NCI-H2029 treated with DMSO at 0.1 percent for 48 hours (cell line): ENCODE results near the gene UCP1.

Source experiments
- DNase-seq: peaks from one replicate; lab custom pipeline; 2025; lab: John Stamatoyannopoulos, UW

The UCP1 gene, protein sequence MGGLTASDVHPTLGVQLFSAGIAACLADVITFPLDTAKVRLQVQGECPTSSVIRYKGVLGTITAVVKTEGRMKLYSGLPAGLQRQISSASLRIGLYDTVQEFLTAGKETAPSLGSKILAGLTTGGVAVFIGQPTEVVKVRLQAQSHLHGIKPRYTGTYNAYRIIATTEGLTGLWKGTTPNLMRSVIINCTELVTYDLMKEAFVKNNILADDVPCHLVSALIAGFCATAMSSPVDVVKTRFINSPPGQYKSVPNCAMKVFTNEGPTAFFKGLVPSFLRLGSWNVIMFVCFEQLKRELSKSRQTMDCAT

DNA sequence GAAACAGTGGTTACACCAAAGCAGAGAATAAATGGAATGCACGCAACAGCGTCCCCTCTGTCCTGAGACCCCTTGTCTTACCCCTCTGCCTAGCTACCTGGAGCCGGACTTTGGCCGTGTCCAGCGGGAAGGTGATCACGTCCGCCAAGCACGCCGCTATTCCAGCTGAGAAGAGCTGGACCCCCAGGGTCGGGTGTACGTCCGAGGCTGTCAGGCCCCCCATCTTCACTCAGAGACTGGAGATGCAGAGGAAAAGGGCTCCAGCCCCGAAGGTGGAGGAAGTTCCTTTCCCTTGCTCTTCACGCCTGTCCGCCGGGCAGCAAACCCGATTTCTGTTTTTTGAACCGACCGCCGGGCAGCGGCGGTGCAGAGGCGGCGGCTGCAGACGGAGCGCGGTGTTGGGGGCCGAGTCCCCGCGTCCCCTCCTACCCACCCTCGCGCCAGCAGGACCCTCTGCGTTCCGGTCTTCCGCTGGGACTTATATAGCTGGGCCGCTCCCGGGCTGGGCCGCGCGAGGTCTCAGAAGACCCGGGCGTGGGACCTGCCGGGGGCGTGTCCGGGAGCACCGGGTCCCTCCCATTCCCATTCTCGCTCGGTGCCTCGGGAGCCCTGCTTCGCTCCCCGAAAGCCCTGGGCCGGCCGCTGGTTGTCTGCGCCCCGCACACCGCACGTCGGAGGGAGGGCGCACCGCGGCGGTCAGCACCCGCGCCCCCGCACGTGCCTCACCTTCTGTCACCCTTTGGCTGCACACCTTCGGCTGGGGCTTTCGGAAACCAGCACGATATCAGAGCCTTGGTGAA is at the start of gene UCP1:
Gene UCP1, minus strand, starts transcription at position 455 of the 800 bp plus-strand sequence. Its CDS starts 232 bp downstream, at position 223.
- DNase-seq: no peak

DNA sequence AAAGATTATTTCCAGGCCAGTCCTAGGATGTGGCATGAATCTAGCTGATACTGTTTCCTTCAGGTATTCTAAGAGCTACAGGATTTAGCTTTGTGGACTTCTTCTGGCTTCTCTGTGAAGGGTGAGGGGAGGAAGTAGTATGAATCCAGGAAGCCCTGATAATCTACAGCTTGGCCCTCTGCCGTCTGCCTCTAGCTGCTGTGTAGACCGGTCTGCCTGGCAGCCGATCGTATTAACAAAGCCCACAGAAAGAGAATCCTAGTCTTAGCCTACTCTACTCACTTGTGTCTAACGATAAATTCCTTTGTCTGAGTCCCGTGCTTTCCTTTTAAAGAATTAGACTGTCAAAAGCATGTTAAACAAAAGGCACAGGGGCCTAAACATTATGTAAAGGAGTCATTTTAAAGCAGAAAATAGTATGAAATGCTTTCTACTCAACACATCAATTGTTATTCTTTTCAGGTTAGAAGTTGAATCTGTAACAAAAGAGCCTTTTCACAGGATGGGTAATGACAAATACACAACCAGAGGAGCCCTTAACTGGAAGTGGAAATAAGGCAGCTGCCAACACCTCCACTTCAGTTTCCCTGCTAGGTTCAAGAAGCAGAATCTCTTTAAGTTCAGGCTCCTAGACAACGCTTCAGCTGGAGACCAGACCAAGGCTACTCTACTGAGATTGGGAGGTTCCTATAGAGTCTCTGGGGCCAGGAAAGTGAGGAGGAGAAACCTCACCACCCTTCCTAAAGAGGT is 48.9 kb upstream of the UCP1 start:
- no peak for DNase-seq

DNA sequence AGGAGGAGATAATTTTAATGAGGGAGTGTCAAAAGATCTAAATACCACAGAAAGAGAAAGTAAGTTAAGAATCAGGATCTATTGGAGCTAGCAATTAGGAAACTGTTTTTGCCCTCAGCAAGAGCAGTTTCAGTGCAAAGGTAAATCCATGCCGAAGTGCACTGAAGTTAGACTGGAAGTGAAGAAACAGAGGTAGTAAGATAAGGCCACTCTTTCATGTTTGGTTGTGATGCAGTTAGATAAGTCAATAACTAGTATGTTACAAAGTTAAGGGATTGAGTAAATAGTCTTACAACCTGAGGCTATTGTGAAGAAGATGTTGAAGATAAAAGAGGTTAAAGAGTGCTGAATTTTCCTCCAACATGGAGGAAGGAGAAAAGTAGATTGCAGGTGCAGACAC is 46.7 kb upstream of the UCP1 start:
- DNase-seq: no peak

DNA sequence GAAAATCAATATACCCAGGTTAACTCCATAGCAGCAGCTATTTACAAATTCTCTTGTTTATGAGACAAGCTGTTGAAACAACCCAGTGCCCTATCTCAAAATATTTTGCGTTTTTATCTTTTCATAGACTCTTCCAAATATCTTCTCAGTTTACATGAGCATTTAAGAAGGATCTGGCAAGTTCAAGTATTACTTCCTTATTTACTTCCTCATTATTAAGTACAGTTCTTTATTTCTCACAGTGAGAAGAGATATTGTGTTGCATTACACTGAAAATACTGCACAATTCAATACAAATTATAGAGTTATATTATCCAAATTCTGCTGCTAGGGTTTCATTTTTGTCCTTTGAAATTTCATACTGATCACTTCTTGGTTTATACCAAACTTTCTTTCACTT is 43.6 kb upstream of the UCP1 start:
- no peak for DNase-seq

DNA sequence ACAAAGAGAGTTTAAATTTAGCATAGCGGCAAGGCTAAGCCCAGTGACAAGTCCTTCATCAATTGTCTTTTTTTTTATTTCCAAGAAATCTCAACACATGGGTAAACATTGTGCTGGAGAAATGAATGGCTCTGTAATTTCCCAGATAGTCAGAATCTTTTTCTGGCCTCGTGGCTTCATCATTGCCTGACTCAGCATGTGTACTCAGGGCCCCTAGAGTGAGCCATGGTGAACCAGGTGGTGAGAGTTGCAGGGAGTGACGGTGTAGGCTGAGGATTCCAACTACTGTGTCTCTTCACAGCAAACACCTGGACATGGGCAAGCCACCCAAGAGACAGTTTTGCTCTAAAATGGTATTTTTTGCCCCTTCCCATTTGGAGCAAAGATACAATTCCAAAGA is 43.1 kb upstream of the UCP1 start:
- no peak for DNase-seq

DNA sequence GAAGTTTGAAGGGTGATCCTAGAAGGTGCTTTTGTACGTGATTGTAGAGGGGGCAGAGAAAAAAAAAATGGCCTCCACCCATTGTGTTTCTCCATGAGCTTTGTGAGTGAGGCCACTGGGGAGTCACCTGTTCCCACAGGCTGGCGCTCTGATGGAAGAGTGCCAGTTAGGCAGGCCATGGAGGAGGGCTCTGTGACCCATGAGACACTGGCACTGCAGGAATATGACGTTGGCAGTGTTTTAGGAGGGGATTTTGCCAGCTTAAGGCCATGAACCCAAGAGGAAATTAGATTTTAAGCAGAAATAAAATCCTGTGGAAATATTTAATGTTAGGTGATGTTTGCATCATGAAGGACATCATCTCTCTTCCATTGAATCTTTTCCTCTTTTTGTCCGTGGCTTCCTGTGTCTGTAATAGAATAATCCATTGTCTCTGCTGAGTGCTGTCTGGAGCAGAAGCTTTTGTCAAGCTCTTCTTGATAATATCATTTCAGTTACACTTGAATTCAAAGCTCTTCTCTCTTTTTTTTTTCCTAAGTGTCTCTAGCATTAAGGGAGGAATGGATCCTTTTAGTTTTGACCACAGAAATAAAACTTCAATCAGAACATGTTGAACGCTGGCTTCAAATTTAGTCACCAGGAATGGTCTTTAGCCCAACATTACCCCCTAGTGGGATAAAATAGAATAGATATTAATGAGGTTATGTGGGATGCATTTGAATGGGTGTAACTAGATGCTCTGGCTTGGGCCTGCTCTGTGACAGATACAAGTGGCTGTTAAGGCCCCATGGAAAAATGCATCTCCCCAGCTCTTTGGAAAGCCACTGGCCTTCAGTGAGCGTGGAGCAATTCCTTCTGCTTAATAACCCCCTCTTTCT is 41.0 kb upstream of the UCP1 start:
- peak; percentile 66 for DNase-seq

DNA sequence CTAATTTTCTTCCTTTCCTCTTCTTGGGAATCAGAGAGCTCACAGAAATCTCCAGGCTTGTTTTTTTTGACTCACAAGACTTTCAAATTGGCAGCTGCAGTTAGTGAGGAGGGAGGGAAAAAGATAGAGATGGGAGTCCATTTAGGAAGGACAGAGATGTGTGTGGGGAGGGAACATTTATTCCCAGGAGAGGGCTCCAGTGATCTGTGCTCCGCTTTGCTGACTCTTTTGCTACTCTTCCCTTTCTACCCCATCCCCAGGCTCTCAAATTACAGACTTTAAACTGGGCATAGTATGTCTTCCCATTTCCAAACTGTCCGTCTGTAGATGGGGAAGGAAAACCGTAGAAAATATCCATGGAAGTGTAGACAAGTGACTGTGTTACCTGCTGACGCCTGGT is 39.1 kb upstream of the UCP1 start:
- DNase-seq: no peak

DNA sequence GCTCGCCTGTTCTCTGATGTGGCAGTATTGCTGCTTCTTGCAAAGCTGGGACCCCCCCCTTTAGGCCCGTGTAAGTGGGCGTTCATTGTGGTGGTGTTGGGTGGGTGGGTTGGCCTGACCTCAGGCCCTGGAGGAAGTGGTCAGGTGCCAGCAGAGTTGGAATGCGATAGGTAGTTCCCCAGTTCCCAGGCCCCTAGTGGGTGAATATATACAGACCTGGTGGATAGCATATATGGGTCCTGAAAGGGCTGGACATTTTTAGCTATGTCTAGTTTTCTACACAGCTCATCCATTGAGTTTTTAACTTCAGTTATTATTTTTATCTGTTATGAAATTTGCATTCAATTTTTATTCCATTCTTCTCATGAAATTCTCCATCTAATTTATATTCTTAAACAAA is 35.8 kb upstream of the UCP1 start:
- no peak for DNase-seq

DNA sequence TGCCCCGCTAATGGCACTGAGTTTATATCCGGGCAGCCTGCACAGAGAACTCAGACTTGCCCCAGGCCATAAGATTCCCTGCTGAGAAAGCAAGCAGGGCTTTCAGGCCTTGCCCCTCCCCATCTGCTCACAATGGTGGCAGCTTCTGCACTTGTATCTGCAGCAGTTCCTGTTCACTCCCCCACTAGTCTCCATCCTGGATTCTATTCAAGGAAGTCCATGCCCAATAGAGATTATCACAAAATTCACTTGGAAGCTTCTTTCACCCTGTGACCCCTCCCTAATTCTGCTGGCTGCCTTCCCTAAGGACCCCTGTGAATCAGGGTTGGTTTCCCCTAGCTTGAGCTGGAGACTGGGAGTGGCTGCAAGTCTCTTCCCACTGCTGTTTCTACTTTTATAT is 34.5 kb upstream of the UCP1 start:
- no peak for DNase-seq

DNA sequence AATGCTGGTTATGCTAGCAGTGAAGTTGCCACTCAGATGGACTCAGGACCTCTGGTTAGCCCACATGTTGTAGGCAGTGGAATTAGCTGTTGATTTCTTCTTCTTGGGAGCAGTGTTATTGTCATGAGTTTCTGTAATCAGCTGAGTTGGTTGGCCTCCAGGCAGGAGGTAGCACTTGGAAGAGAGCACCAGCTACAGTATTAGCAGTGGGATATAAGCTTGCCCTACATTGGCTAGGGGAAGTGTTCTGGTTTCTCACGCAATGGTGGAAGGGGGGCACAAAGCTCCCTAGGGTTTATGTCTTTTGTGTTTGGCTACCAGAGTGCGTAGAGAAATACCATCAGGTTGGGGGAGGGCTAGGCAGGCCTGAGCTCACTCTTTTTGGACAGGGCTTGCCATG is 34.0 kb upstream of the UCP1 start:
- no peak for DNase-seq

DNA sequence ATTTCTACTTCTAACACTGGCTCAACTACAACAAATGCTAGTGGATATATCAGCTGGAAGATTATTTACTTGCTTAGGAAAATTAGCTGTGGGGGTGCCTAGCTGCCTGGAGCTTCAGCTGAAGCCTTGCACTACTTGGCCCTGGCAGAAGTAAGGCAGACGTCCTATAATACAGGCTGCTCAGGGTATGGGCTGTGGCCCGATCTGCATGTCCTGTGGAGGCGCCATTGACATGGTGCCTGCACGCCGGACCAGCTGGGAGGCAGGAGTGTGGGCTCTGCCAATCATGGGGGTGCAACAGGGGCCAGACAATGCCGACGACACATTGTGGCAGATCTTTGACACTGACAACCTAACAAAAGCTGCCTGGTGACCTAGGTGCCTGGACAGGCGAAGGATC is 31.6 kb upstream of the UCP1 start:
- DNase-seq: no peak

DNA sequence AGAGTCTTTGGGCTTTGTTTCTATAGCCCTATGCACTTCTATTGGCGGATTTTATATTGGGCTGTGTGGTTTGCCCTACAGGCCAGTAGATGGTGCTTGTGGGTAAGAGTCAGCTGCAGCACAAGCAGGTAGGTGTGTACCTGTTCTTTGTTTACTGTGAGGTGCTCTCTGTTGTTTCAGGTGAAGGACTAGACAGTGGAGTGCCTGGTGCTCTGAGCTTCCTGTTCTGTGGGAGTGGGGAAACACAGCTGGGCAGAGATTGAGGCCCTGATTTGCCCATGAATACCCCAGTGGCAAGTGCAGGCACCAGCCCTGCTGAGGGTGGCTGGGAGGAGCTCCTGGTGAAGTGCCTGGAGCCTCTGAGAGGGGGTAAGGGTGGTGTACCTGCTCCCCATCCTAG is 26.3 kb upstream of the UCP1 start:
- peak; percentile 90 for DNase-seq

DNA sequence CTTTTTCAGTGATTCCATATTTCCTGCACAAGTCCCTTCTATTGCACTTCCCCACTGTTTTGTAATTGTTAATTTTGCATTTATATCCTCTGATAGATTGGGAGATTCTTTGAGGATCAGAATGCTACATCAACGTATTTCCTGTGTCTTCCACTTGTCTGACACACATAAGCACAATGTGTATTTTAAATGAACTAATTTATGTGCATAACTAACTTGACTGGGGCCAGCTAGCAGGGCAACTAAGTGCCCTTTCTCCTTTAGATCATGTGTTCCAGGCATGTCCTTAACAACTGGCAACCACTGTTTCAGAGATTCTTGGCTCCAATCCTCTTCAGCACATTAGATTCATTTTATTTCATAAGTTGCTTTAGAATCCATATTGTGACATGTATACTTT is 15.7 kb upstream of the UCP1 start:
- DNase-seq: no peak

DNA sequence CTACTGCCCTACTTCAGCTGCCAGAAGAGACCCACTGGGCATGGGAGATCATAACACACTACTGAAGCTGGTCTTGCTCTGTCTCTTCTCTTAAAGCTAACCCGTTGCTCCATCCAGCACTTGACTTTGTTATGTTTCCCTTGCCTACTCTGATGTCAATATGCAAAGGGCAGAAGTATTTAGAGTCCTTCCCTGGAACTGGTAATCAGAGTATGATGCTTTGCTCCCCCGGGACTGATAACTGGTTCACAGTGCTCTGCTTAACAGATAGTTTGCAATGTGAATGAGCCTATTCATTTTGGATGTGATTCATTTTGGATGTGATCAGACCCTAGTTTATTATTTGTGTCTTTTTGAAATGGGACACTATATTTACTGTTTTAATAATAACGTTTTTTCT is 12.3 kb upstream of the UCP1 start:
- DNase-seq: no peak

DNA sequence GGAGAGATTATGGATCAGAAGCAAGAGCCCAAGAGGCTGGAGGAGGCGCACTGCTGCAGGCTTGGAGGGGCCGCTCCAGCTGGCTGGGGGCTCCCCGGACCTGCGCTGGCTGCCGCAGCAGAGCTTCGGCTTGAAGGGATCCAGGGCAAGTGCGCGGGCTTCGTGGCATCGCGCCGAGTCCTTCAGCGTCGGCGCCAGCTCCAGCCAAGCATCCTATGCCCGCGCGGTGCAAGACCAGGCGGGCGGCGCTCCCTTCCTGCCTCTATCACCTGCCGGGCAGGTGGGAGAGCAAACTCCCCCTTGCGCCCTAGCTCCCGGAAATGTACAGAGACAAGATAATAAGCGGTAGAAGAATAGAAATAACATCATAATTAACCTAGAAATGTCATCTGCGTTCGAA is 10.5 kb upstream of the UCP1 start:
- DNase-seq: peak; percentile 6

DNA sequence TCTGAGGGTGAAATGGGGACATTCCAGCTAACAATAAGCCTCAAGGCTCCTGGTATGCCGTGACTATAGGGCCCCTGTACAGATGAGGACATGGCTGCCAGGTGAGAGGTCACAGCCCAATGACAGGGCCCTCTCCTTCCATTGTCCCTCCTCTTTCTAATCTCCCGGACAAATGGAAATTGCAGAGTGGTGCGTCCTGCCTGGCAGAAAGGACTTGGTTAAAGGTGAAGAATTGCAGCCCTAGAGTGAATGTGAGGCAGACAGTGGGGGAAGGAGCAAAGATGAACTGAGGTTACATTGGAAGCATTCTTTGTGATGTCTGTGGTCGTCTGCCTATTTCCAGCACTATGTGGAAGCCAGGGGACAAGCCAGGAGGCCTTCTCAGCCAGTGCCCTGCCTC is 6.7 kb upstream of the UCP1 start:
- no peak for DNase-seq

DNA sequence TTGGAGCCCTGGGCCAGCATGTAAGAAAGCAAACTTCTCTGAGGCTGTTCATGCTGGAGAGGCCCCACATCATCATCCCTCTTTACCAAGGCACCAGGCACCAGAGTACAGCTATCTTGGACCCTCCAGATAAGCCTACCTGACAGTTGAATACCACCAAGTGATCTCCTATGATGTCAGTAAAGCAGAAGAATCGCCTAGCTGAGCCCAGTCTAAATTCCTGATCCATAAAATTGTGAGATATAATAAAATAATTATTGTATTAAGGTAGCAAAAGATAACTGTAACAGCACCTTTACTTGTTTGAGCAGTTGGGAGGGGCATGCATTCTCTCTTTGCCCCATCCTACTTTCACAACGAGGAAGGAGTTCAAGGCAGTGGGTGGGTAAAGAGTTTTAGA is 2.9 kb upstream of the UCP1 start:
- no peak for DNase-seq

DNA sequence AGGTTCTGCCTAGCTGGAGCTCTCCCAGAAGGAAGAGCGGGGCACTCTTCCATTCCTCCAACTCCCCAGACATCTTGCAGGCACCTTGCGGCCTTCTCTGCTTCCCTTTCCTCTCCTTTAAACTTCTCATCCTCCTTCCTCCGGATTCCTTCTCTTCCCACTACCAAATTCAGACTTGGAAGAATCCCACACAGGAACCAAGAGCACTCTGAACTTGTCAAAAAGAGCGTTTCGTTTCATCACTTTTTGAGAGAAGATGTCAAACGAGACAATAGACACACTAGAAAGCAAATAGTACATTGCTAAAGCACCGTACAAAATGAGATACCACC is 512 bp upstream of the UCP1 start:
- DNase-seq: no peak

DNA sequence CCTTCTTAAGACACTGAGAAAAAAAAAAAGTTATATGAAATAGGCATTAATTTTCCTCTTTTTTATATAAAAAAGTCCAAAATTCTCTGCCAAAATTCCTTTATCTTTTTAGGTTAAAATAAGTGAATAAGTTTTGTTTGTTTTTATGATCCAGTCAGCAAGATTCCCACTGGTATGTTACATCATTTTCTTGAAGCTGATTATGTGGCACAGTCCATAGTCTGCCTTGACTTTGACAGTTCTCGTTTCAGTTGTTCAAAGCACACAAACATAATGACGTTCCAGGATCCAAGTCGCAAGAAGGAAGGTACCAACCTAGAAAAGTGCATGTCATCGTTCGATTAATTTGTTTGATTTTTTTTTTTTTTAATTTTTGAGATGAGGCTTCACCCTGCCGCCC is 9.1 kb downstream of the UCP1 start:
- no peak for DNase-seq

DNA sequence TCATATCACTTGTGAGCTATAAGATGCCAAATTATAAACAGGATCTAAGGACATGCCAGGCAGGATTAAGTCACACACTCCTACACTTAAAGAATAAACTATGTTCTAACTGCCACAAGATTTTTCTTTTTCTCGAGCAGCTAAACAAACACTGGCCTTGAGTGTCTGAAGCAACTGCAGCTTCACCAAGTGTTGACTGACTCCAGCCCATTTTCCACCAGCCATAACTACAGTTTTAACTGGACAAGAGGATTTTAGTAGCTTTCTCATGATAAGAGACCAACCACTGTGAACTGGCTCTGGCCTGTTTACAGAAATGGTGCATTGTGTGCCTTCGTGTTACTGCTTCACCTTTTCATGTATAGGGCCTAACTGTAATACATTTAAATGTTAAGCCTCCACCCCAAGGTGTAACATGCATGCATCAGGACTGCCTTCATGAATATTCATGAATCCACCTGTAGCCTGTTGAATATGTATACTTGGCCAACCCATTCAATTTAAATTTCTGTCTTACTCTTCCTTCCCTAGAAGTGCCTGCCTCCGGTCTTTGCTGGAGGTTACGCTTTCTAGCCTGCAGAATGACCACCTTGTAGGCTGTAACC is 10.8 kb downstream of the UCP1 start:
- DNase-seq: no peak

DNA sequence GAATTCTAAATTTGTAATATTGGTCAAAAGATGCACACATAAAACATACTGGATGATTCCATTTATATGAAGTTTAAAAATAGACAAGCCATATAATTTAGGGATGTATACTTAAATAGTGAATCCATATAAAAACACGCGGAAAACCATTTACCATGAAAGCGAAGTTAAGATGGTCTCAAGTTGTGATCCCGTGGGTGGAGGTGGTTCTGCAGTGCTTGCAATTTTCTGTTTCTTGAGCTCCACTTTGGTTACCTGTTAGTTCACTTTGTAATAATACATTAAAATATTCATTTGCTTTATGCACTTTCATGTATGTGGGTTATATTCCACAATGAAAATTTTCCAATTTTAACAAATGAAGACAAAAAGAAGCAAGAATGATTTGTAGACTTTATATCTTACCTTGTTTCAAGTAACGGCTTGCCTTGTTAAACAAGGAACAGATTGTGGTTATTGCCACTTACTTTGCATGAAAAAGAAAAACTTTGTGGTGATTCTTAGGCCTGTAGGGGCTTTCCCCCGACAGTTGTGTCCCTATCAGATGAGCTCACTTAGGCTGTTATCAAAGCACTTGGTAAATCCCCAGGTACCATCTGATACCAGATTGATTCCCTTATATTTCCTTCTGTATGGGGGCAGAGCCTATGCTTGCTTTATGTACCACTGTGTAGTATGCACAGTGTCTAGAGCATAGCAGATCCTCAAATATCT is 12.2 kb downstream of the UCP1 start:
- no peak for DNase-seq
